Activated CD4-positive, alpha-beta T cell treated with anti-CD3 and anti-CD28 coated beads, Interleukin-2, Interleukin-4, amounts not matched to agents 100 ng/mL and 50 ng/mL, durations not matched to agents 16 hours and 8 hours (primary cell): ENCODE measurements around the gene FGF22.

Experiments
- DNase-seq: peaks from one replicate; pipeline ENCODE4 v3.0.0-alpha.2; 2020; ENCODE audit warnings: low spot score

Gene FGF22

GRCh38 chr19:644363-644762, 4.7 kb downstream of the FGF22 start:
- DNase-seq: no peak

GRCh38 chr19:644789-645188, 5.1 kb downstream of the FGF22 start:
- DNase-seq: no peak

GRCh38 chr19:645912-646778, 6.5 kb downstream of the FGF22 start:
- DNase-seq: no peak

- DNase-seq: no peak
Measured at GRCh38 chr19:646779-647565, 7.3 kb downstream of the FGF22 start.

- no peak for DNase-seq
Measured at GRCh38 chr19:647566-648284, 8.0 kb downstream of the FGF22 start.

GRCh38 chr19:648305-648704, 8.6 kb downstream of the FGF22 start:
- no peak for DNase-seq

GRCh38 chr19:648904-649801, 9.5 kb downstream of the FGF22 start:
- no peak for DNase-seq

- no peak for DNase-seq
Measured at GRCh38 chr19:650121-650520, 10.4 kb downstream of the FGF22 start.

GRCh38 chr19:651114-651818, 11.6 kb downstream of the FGF22 start:
- DNase-seq: no peak

- DNase-seq: no peak
Measured at GRCh38 chr19:651991-652390, 12.3 kb downstream of the FGF22 start.

- DNase-seq: no peak
Measured at GRCh38 chr19:652467-653389, 13.0 kb downstream of the FGF22 start.

GRCh38 chr19:653425-653824, 13.7 kb downstream of the FGF22 start:
- no peak for DNase-seq

- DNase-seq: no peak
Measured at GRCh38 chr19:655691-656090, 16.0 kb downstream of the FGF22 start.

GRCh38 chr19:656751-657559, 17.3 kb downstream of the FGF22 start:
- DNase-seq: no peak

- no peak for DNase-seq
Measured at GRCh38 chr19:657611-658010, 17.9 kb downstream of the FGF22 start.

GRCh38 chr19:658059-658839, 18.6 kb downstream of the FGF22 start:
- DNase-seq: no peak

GRCh38 chr19:658916-659839, 19.5 kb downstream of the FGF22 start:
- no peak for DNase-seq
